B cell (primary cell): ENCODE measurements around the gene PCOLCE2. TPM values are rescaled to one million over a fixed set of nuclear protein-coding genes. Genes with fewer than 3 reads are reported as not detected.

Experiments
- ATAC-seq: fragments of 200-7000 bp; cut with Tn5 transposase; one replicate; pipeline ENCODE4 v1.10.0; 2021; ENCODE audit warnings: low read depth, mild to moderate bottlenecking, moderate number of reproducible peaks, moderate library complexity
- CTCF ChIA-PET: fragments of 350-600 bp; sonication (Branson Sonifier 250); formaldehyde crosslinking; loops from one replicate; lab custom pipeline; 2021; ENCODE audit warnings: antibody characterized with exemption, inconsistent platforms; lab: Charles Lee
- POLR2A ChIA-PET: fragments of 350-600 bp; sonication (Branson Sonifier 250); formaldehyde crosslinking; loops from one replicate; lab custom pipeline; 2021; ENCODE audit warnings: antibody characterized with exemption; lab: Charles Lee
- DNase-seq: peaks from one replicate; pipeline ENCODE4 v3.0.0; 2013
- H2AFZ ChIP-seq: 2 replicates; pipeline ENCODE4 v1.6.1; 2012; ENCODE audit warnings: mild to moderate bottlenecking, low read depth, low read length; ENCODE audit not compliant: insufficient read depth, poor library complexity, severe bottlenecking
- H3K27ac ChIP-seq, 2 donors: 1 replicate in 1 of 2; 2 replicates in 1 of 2; pipeline ENCODE4 v1.5.1; 2012 to 2013; ENCODE audit warnings: low read length in 2 of 2, mild to moderate bottlenecking in 2 of 2, moderate library complexity in 1 of 2
- H3K27me3 ChIP-seq, 4 experiments: fragments of 200-600 bp in 1 of 4; sonication (generic) in 1 of 4; replicated peaks in 1 of 4; 1 replicate in 2 of 4; 2 replicates in 2 of 4; pipeline versions ENCODE4 v1.6.1 to v1.7.0; 2013 to 2016; ENCODE audit warnings: low read length in 3 of 4, mild to moderate bottlenecking in 2 of 4, mixed read lengths in 1 of 4, moderate library complexity in 1 of 4; ENCODE audit not compliant: insufficient read depth in 4 of 4, control insufficient read depth in 3 of 4; ENCODE audit errors: control extremely low read depth in 1 of 4
- H3K36me3 ChIP-seq, 2 experiments: replicated peaks in 1 of 2; 1 replicate in 1 of 2; 2 replicates in 1 of 2; pipeline versions ENCODE4 v1.6.1 to v1.7.1; 2013; ENCODE audit warnings: low read length in 1 of 2; ENCODE audit not compliant: insufficient read depth in 2 of 2, control insufficient read depth in 1 of 2; ENCODE audit errors: control extremely low read depth in 1 of 2, extremely low read depth in 1 of 2
- H3K4me1 ChIP-seq, 2 donors: fragments of 200-600 bp in 1 of 2; sonication (generic) in 1 of 2; 1 replicate in 1 of 2; 2 replicates in 1 of 2; pipeline versions ENCODE4 v1.5.1 to v1.6.1; 2013 to 2017; ENCODE audit warnings: low read length in 2 of 2; ENCODE audit not compliant: control insufficient read depth in 2 of 2, insufficient read depth in 2 of 2
- H3K4me2 ChIP-seq: replicated peaks from 2 replicates; pipeline ENCODE3; 2012; ENCODE audit warnings: mild to moderate bottlenecking, low read depth, low read length; ENCODE audit not compliant: poor library complexity, severe bottlenecking
- H3K4me3 ChIP-seq, 5 experiments: fragments of 200-600 bp in 1 of 5; sonication (generic) in 1 of 5; 1 replicate in 3 of 5; 2 replicates in 2 of 5; pipeline versions ENCODE4 v1.5.1 to v1.7.0; 2011 to 2016; ENCODE audit warnings: low read length in 4 of 5, mild to moderate bottlenecking in 4 of 5, low read depth in 2 of 5, control low read depth in 1 of 5, moderate library complexity in 1 of 5; ENCODE audit not compliant: insufficient read depth in 1 of 5; ENCODE audit errors: control extremely low read depth in 1 of 5, extremely low read depth in 1 of 5
- H3K79me2 ChIP-seq: fragments of 200-600 bp; sonication (generic); one replicate; pipeline ENCODE4 v1.6.0; 2016; ENCODE audit warnings: low read length; ENCODE audit not compliant: control insufficient read depth, insufficient read depth
- H3K9ac ChIP-seq: fragments of 200-600 bp; sonication (generic); 2 replicates; pipeline ENCODE4 v1.6.1; 2017; ENCODE audit warnings: mild to moderate bottlenecking, low read length, moderate library complexity
- H3K9me3 ChIP-seq, 3 donors: one replicate each; pipeline versions ENCODE4 v1.6.1 to v1.7.1; 2013; ENCODE audit warnings: low read length in 2 of 3; ENCODE audit not compliant: control insufficient read depth in 2 of 3, insufficient read depth in 1 of 3; ENCODE audit errors: control extremely low read depth in 1 of 3
- H4K20me1 ChIP-seq: 2 replicates; pipeline ENCODE4 v1.6.0; 2012; ENCODE audit warnings: mild to moderate bottlenecking, low read length; ENCODE audit not compliant: insufficient read depth, control insufficient read depth, poor library complexity, severe bottlenecking
- H3K27ac Mint-ChIP-seq: one replicate; pipeline ENCODE4 v1.8.0; 2021; ENCODE audit warnings: mixed read lengths
- H3K27me3 Mint-ChIP-seq: one replicate; pipeline ENCODE4 v1.8.0; 2021; ENCODE audit warnings: mixed read lengths
- H3K4me1 Mint-ChIP-seq: one replicate; pipeline ENCODE4 v1.8.0; 2021; ENCODE audit warnings: mixed read lengths
- H3K4me3 Mint-ChIP-seq: one replicate; pipeline ENCODE4 v1.8.0; 2021; ENCODE audit warnings: mixed read lengths
- H3K9me3 Mint-ChIP-seq: one replicate; pipeline ENCODE4 v1.8.0; 2022; ENCODE audit warnings: mixed read lengths; ENCODE audit not compliant: insufficient read depth
- EZH2 ChIP-seq: IDR thresholded peaks from 2 replicates; pipeline ENCODE4 v1.6.1; 2012; ENCODE audit warnings: borderline replicate concordance, low read depth, mild to moderate bottlenecking, moderate library complexity, low read length; ENCODE audit not compliant: insufficient read depth, poor library complexity, severe bottlenecking
- WGBS: methylation state at CpG from one replicate; pipeline ENCODE4 v1.1.5; 2013; ENCODE audit warnings: missing lambda C conversion rate; ENCODE audit not compliant: insufficient coverage; 5-methylcytosine and 5-hydroxymethylcytosine counted together
- intact Hi-C: fragments of 100-400 bp; cut with micrococcal nuclease; formaldehyde crosslinking; loops from one replicate; pipeline ENCODE4 v1.10.0; 2022
- polyA plus RNA-seq: library from polyadenylated mRNA; depleted of rRNA; stranded (reverse); fragments of >200 nt; gene quantifications from 2 replicates; pipeline ENCODE4 v1.2.3, GENCODE V29; 2012
- total RNA-seq, 2 donors: library from RNA; stranded (reverse); fragments of 120-200 nt in 1 of 2; gene quantifications; 1 replicate in 1 of 2; 2 replicates in 1 of 2; pipeline versions ENCODE4 v1.2.3 to v1.2.4, GENCODE V29; 2013 to 2022
- TF ChIP-seq, protein P1 (sequence below): fragments of 200-600 bp; IDR thresholded peaks from one replicate; pipeline ENCODE4 v1.8.0; 2022; ENCODE audit warnings: antibody characterized with exemption, mild to moderate bottlenecking

PCOLCE2 gene
- total and polyA plus RNA-seq, 2 donors (not counting 1 experiment from before 2014, with no cell fraction given): not detected

DNA sequence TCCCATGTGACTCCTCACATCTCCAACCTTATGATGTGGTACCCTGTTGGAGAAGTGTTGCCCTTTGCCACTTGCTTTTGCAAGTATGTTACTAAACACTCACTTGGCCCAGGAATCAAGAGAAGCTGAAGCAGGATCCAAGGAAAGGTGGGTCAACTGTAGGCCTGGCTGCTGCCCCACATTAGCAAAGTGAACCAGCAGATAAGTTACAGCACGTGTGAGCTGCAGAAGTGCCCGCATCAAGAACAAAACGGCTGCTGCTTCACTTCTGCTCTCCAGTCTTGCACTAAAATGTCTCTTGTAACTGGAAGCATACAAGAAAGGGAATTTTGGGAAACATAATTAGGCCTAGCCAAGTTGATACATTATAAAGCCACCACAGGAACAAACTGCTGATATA lies 79.6 kb downstream of the PCOLCE2 start:
- Mint-ChIP-seq H3K27me3 (peaks cover 11% of the 10 kb centered on the region), H3K4me1 (no peaks in the 10 kb centered on the region), H3K4me3 (no peak overlapping the region), H3K27ac (no peak overlapping the region), H3K9me3 (no peaks in the 10 kb centered on the region)
- H3K4me2 ChIP-seq: no peak overlapping the region
- H3K4me1 ChIP-seq: no peaks in the 10 kb centered on the region
- no peaks in the 10 kb centered on the region for H3K79me2 ChIP-seq
- intact Hi-C loops: no loop called here
- DNase-seq (no peak), ATAC-seq (no peak)
- ChIA-PET POLR2A (no interaction called here), CTCF (no interaction called here)
- TF ChIP-seq EZH2: no peak
- TF ChIP-seq, protein P1, sequence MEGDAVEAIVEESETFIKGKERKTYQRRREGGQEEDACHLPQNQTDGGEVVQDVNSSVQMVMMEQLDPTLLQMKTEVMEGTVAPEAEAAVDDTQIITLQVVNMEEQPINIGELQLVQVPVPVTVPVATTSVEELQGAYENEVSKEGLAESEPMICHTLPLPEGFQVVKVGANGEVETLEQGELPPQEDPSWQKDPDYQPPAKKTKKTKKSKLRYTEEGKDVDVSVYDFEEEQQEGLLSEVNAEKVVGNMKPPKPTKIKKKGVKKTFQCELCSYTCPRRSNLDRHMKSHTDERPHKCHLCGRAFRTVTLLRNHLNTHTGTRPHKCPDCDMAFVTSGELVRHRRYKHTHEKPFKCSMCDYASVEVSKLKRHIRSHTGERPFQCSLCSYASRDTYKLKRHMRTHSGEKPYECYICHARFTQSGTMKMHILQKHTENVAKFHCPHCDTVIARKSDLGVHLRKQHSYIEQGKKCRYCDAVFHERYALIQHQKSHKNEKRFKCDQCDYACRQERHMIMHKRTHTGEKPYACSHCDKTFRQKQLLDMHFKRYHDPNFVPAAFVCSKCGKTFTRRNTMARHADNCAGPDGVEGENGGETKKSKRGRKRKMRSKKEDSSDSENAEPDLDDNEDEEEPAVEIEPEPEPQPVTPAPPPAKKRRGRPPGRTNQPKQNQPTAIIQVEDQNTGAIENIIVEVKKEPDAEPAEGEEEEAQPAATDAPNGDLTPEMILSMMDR: no peak
- H4K20me1 ChIP-seq: no peaks in the 10 kb centered on the region
- no peaks in the 10 kb centered on the region for H3K27me3 ChIP-seq
- no CpG with 5 or more reads among the region's 3 CpGs for WGBS
- no peak overlapping the region for H3K27ac ChIP-seq
- no peaks in the 10 kb centered on the region for H3K36me3 ChIP-seq
- no peak overlapping the region for H3K9ac ChIP-seq
- H3K9me3 ChIP-seq: no peaks in the 10 kb centered on the region
- H2AFZ ChIP-seq: no peak overlapping the region
- H3K4me3 ChIP-seq: no peak overlapping the region

DNA sequence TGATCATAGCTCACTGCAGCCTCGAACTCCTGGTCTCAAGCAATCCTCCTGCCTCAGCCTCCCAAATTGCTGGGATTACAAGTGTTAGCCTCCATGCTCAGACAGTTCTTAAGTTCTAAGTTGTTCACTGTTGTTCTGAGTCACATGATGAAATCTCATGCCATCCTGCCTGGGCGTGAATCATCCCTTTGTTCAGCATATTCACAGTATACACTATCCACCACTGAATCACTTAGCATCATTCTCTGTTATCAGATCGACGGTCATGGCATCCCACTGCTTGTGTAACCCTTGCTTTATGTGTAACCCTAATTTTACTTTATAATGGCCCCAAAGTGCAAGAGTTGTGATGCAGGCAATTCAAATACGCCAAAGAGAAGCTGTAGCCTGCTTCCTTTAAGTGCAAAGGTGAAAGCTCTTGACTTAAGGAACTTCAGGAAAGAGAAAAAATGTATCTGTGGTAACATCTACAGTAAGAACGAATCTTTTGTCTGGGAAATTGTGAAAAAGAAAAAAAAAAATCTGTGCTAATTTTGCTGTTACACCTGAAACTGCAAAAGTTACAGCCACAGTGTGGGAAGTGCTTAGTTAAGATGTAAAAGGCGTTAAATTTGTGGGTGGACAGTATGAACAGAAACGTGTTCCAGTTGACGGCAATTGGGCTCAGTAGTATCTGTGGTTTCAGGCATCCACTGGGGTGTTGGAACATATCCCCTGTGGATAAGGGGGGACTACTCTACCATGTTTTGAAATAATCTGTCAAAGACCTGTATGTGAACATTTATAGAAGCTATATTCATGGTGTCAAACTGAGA lies 80.6 kb downstream of the PCOLCE2 start:
- Mint-ChIP-seq H3K27me3 (peaks cover 11% of the 10 kb centered on the region), H3K27ac (no peak overlapping the region), H3K4me1 (no peaks in the 10 kb centered on the region), H3K4me3 (no peak overlapping the region), H3K9me3 (no peaks in the 10 kb centered on the region)
- no peak overlapping the region for H3K4me3 ChIP-seq
- ChIA-PET POLR2A (no interaction called here), CTCF (no interaction called here)
- ATAC-seq (no peak), DNase-seq (no peak)
- no peaks in the 10 kb centered on the region for H3K9me3 ChIP-seq
- no peak overlapping the region for H2AFZ ChIP-seq
- WGBS: 88% methylated on average over 9 of the region's 9 CpGs
- H4K20me1 ChIP-seq: no peaks in the 10 kb centered on the region
- H3K27ac ChIP-seq: no peak overlapping the region
- no peaks in the 10 kb centered on the region for H3K79me2 ChIP-seq
- no peak overlapping the region for H3K4me2 ChIP-seq
- intact Hi-C loops: no loop called here
- H3K27me3 ChIP-seq: no peaks in the 10 kb centered on the region
- no peaks in the 10 kb centered on the region for H3K36me3 ChIP-seq
- H3K9ac ChIP-seq: no peak overlapping the region
- TF ChIP-seq, protein P1: no peak
- TF ChIP-seq EZH2: no peak
- no peaks in the 10 kb centered on the region for H3K4me1 ChIP-seq
